ENCODE data around the gene LACC1.
A peak's percentile ranks its signal among the peaks of the same experiment; 100 is the strongest.

LACC1 gene

DNA sequence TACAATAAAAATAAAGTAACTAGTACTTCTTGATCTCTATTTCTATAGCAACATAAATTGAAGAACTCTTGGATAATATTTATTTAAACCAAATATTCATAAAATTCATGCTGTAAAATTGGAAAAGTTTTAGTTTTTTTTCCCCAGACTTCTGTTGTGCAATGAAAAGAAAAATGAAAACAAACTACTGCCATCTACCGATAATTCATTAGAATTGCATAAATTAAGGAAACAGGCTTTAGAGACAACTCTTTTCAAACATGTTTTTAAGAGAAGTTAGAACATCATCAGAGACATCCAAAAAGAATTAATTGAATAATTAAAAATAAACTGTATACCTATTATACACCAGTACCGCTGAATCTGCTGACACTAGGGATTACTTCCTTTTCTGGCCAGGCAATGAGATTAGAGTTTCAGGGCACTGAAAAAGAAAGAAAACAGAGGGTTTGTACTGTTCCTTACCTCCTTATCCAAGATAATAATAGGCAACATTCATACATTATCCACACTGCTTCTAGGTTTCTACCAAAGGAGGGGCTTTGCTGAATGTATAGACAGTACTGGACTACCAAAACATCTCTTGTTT lies 5.1 kb upstream of the LACC1 start:
- peak; percentile 60 for DNase-seq (ENCODE audit: low read depth)
- no peak overlapping the region for H3K4me3 ChIP-seq (replicated peaks; ENCODE audit: low read depth, low read length)
- TF ChIP-seq, protein P1, sequence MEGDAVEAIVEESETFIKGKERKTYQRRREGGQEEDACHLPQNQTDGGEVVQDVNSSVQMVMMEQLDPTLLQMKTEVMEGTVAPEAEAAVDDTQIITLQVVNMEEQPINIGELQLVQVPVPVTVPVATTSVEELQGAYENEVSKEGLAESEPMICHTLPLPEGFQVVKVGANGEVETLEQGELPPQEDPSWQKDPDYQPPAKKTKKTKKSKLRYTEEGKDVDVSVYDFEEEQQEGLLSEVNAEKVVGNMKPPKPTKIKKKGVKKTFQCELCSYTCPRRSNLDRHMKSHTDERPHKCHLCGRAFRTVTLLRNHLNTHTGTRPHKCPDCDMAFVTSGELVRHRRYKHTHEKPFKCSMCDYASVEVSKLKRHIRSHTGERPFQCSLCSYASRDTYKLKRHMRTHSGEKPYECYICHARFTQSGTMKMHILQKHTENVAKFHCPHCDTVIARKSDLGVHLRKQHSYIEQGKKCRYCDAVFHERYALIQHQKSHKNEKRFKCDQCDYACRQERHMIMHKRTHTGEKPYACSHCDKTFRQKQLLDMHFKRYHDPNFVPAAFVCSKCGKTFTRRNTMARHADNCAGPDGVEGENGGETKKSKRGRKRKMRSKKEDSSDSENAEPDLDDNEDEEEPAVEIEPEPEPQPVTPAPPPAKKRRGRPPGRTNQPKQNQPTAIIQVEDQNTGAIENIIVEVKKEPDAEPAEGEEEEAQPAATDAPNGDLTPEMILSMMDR (IDR thresholded peaks at IDR 0.05; ENCODE audit: low read length, missing control alignments), result peak; percentile 43

DNA sequence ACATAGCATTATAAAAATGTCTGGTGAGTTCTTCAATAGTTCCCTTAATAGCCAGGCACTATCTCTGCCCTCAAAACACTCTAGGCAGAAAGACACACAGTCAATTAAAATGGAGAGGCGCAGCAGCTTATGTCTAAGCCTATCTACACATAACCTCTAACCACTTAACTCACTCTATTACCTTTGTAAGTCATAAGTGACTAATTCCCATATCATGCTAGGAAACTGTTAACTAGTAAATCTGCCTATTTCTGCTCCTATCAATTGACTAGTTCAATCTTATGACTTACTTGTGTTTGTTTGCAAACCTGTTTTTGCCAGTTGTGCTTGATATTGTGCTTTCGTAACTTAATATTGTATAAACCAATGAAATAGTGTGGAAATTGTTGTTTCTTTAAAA lies 3.3 kb upstream of the LACC1 start:
- TF ChIP-seq, protein P1 (IDR thresholded peaks at IDR 0.05; ENCODE audit: low read length, missing control alignments), result no peak
- H3K4me3 ChIP-seq (replicated peaks; ENCODE audit: low read depth, low read length), result no peak overlapping the region
- no peak for DNase-seq (ENCODE audit: low read depth)

DNA sequence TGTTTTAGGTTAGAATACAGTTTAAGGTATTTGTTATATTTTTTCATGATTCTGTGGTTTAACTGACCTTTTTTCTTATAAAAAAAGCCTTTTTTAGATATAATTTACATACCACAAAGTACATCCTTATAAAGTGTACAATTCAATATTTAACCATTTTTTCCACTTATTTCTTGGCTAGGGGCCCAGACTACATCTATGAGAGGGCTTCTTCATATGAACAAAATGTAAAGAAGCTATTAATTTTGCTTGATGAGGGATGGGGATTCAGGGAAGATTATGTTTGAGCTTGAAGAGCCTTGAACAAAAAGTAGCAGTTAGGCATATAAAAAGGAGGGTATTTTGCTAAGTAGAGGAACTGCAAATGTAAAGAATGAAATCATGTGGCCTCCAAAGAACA lies 2.4 kb upstream of the LACC1 start:
- H3K4me3 ChIP-seq (replicated peaks; ENCODE audit: low read depth, low read length), result no peak overlapping the region
- no peak for DNase-seq (ENCODE audit: low read depth)
- TF ChIP-seq, protein P1 (IDR thresholded peaks at IDR 0.05; ENCODE audit: low read length, missing control alignments), result no peak

DNA sequence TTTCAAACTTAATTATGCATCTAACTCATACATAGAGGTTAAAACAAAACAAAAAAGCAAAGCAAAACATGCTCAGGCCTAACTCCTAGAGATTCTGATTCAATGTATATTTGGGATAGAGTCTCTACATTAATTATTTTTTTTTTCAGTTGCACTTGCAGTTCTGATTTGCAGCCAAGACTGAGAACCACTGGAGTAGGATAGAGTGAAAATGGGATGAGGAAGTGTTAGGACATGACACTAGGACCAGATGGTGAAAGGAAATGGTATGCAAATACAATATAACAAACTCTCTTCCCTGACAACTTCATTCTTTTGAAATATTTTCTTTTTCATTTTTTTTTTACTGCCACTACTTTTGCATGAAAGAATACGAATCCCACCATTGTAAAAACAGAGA lies 1.9 kb upstream of the LACC1 start:
- TF ChIP-seq, protein P1 (IDR thresholded peaks at IDR 0.05; ENCODE audit: low read length, missing control alignments), result no peak
- no peak overlapping the region for H3K4me3 ChIP-seq (replicated peaks; ENCODE audit: low read depth, low read length)
- DNase-seq (ENCODE audit: low read depth), result no peak

DNA sequence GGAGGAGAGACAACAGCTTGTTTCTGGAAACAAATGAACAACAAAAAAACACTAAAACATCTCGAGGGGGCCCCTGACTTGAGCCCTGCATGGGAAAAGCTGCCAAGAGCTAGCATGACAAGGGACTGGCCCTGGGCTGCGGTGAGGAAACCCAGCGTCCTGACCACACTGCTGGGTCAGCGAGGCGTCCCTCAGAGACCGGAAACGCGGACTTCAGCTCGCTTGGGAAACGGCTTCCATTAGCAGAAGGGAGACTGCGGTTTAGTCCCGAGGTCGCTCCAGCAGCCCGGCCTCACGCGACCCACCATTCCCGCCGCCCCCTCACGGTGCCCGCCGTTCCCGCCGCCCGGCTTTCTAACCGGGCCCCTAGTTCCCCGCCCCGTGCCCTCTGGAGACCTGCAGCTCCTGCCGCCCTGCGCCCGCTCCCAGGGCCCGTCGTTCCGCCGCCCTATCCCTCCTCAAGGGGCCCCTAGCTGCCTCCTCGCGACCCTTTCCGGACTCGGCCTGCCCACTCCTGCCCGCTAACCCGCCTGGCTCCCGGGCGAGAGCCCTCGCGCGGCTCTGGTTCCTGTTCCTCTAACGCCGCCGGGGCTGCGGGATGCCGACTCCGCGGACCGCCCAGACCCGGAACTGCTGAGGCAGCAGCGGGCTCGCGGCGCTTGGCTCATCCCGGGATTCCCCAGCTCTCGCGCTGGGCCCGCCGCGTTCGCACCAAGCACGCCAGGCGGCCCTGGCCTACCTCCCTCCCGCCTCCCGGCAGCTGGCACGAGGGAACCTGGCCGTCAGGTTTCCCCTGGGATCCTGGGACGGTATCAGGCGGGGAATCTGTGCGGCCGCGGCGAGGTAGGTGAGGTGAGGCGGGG lies 581 bp upstream of the LACC1 start, which contains the start of gene CCDC122:
Gene CCDC122 (minus strand): TSS at position 849 of the 863 bp plus-strand sequence. CDS start 10,364 bp downstream, outside the sequence.
- TF ChIP-seq, protein P1 (IDR thresholded peaks at IDR 0.05; ENCODE audit: low read length, missing control alignments), result no peak
- peak within 1 kb of the TSS; percentile 77 for H3K4me3 ChIP-seq (replicated peaks; ENCODE audit: low read depth, low read length)
- DNase-seq (ENCODE audit: low read depth), result peak; percentile 85

DNA sequence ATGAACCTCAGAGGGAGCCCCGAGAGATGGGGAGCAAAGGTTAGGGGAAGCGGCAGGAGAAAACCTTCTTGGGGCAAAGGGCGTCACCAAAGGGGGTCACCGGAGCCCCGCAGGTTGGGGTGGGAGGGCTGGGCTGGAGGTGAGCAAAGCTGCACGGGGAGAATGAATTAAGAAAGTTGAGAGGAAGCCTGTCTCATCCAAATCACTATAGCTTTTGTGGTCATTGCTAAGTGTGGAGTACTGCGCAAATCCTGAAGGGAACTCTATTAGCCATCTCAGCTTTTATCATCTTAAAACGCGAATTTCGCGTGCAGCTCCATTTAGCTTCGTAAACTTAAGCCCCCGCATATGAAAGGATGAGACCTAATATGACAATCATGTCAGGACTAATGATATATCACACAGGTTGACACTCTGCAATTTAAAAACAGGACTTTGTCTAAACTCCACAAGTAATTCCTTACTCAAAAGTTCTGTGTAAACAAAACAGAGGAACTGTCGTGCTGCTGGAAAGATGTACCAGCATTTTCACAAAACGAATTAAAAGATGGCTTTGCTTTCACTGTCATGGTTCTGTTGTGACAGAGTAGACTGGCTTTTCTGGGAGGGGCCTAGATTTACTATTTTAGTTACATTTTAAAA lies 631 bp downstream of the LACC1 start:
- peak overlapping the region; percentile 77 for H3K4me3 ChIP-seq (replicated peaks; ENCODE audit: low read depth, low read length)
- no peak for DNase-seq (ENCODE audit: low read depth)
- TF ChIP-seq, protein P1 (IDR thresholded peaks at IDR 0.05; ENCODE audit: low read length, missing control alignments), result no peak
